Fibroblast of the aortic adventitia (primary cell): ENCODE measurements around the gene ARHGAP35. TPM values are rescaled to one million over a fixed set of nuclear protein-coding genes. Genes with fewer than 3 reads are reported as not detected.
A peak's percentile ranks its signal among the peaks of the same experiment; 100 is the strongest.
"Not testable (repeated sequence)": the region's sequence is repeated elsewhere in the genome, so short reads cannot be mapped to it uniquely, and the experiment has no call there.

ENCODE experiments used
- DNase-seq: peaks from one replicate; pipeline ENCODE4 v3.0.0-alpha.2; 2010; ENCODE audit warnings: low read depth
- H3K4me3 ChIP-seq: 2 replicates; pipeline ENCODE4 v1.5.1; 2011; ENCODE audit warnings: low read depth, mild to moderate bottlenecking, control low read depth, low read length, moderate library complexity
- total RNA-seq: library from RNA; depleted of rRNA; stranded (reverse); fragments of >200 nt; gene quantifications from 2 replicates; pipeline ENCODE4 v1.2.3, GENCODE V29; 2012; ENCODE audit warnings: low replicate concordance
- TF ChIP-seq, protein P1 (sequence below): IDR thresholded peaks from 2 replicates; pipeline ENCODE4 v1.5.1; 2011; ENCODE audit warnings: mild to moderate bottlenecking, low read length, control low read depth, inconsistent platforms; ENCODE audit not compliant: insufficient read depth

The ARHGAP35 gene
- total RNA-seq, 1 donor = 61.3 TPM

DNA sequence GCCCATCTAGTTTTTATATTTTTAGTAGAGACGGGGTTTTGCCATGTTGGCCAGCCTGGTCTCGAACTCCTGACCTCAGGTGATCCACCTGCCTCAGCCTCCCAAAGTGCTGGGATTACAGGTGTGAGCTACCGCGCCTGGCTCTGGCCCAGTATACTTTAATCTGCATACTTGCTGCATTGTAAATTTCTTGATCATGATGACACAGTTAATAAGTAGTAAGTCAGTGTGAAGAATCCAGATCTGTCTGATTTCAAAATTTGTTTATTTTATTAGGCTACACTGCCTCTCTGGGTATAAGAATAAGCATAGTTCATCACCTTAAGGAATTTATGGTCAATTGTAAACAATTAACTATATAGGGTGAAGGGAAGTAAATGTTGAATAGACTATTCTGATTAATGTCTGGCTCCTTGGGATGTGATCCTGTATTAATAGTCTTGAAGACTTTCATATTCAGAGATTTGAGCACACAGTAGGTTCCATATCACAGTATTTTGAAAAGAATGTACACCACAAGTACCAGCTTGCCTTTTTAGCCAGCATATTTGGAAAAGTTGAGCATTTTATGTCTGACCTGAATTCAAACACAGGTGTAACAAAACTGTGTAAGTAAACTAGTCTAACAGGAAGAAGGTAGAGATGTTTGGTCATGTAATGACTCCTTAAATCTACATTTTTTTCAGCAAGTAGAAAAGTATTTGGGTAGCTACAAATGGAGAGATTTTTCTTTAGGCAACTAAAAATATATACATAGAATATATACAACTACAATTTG, 7.4 kb downstream of the ARHGAP35 start:
- DNase-seq = no peak
- no peak overlapping the region for H3K4me3 ChIP-seq
- TF ChIP-seq, protein P1, sequence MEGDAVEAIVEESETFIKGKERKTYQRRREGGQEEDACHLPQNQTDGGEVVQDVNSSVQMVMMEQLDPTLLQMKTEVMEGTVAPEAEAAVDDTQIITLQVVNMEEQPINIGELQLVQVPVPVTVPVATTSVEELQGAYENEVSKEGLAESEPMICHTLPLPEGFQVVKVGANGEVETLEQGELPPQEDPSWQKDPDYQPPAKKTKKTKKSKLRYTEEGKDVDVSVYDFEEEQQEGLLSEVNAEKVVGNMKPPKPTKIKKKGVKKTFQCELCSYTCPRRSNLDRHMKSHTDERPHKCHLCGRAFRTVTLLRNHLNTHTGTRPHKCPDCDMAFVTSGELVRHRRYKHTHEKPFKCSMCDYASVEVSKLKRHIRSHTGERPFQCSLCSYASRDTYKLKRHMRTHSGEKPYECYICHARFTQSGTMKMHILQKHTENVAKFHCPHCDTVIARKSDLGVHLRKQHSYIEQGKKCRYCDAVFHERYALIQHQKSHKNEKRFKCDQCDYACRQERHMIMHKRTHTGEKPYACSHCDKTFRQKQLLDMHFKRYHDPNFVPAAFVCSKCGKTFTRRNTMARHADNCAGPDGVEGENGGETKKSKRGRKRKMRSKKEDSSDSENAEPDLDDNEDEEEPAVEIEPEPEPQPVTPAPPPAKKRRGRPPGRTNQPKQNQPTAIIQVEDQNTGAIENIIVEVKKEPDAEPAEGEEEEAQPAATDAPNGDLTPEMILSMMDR = no peak

DNA sequence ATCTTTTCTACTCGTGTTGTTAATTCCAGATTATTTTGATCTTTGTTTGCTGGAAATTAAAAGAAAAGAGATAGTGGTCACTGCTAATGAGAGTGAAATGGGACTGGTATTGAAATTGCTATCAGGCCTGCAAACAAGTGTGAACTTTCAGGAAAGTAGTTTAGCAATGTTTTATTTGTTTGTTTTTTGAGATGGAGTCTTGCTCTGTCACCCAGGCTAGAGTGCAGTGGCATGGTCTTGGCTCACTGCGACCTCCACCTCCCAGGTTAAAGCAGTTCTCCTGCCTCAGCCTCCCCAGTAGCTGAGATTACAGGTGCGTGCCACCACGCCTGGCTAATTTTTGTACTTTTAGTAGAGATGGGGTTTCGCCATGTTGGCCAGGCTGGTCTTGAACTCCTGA, 10.4 kb downstream of the ARHGAP35 start:
- not testable (repeated sequence) for H3K4me3 ChIP-seq, DNase-seq

DNA sequence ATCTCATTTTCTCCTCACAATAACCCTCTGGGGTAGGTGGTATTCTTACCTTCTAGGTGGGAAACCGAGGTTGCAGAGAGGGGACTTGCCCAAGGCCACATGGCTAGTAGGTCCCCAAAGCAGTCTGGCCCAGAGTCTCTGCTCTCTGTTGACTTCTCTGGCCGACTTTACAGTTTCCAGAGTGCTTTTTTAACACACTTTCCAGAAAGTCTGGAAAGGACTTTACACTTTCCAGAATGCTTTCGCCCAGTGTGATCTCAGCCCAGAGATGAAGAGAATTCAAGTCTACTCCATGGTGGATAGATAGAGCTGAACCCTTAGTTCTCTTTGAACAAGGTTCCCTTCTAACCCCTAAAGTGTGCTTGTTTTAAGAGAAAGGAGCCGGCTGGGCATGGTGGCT, 12.2 kb downstream of the ARHGAP35 start:
- TF ChIP-seq, protein P1 = no peak
- no peak for DNase-seq

DNA sequence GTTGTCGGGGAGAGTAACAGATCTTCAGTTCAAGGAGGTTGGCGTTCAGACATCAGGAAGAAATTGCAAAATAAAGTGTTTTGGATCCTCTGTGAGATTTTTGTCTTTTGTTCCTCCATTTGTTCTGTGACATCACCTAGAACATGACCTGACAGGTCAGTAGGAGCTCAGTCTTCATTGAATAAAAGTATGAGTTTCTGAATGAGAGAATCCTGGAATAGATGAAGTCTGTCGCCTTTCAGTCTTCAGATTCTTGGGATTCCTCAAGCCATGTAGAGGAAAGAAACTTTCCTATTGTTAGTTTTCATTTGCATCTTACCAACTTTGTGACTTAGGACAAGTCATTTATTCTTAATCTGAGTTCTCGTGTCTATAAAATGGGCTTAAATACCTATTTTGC, 14.4 kb downstream of the ARHGAP35 start:
- no peak overlapping the region for H3K4me3 ChIP-seq
- TF ChIP-seq, protein P1 = no peak
- no peak for DNase-seq

More for the DNA sequence above, 12.2 kb downstream of the ARHGAP35 start:
- H3K4me3 ChIP-seq = no peak overlapping the region

DNA sequence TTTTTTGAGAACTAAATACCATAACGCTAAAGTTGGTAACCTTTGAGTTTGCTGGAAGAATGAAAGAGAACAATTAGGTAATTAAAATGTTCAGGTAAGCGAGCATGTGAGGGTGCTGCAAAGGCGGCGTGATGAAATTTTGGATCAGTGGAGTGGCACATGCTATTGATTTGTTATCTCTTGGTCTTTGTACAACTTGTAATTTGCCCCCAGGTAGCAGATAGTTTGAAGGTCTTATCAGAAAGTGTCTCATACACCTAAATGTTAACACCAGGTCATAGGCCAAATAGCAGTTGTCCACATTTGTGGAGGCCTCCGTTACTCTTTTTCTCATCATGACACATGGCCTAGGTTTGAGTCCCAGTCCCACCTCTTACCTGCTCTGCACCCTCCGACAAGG, 14.9 kb downstream of the ARHGAP35 start:
- TF ChIP-seq, protein P1 = no peak
- no peak overlapping the region for H3K4me3 ChIP-seq
- no peak for DNase-seq

DNA sequence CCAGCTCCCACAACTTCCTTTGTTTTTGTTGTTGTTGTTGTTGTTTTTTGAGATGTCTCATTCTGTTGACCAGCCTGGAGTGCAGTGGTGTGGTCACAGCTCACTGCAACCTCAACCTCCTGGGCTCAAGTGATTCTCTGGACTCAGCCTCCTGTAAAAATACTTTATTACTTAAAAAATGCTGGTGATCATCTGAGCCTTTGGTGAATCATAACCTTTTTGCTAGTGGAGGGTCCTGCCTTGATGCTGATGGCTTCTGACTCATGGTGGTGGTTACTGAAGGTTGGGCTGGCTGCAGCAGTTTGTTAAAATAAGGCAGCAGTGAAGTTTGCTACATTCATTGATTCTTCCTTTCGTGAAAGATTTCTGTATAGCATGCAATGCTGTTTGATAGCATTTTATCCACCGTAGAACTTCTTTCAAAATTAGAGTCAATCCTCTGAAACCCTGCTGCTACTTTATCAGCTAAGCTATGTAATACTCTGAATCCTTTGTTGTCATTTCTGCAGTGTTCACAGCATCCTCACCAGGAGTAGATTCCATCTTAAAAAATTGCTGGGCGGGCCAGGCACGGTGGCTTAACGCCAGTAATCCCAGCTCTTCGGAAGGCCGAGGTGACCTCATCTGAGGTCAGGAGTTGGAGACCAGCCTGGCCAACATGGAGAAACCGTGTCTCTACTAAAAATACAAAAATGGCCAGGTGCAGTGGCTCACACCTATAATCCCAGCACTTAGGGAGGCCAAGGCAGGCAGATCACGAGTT, 18.0 kb downstream of the ARHGAP35 start:
- H3K4me3 ChIP-seq = no peak overlapping the region
- DNase-seq = peak; percentile 86
- TF ChIP-seq, protein P1 = no peak

DNA sequence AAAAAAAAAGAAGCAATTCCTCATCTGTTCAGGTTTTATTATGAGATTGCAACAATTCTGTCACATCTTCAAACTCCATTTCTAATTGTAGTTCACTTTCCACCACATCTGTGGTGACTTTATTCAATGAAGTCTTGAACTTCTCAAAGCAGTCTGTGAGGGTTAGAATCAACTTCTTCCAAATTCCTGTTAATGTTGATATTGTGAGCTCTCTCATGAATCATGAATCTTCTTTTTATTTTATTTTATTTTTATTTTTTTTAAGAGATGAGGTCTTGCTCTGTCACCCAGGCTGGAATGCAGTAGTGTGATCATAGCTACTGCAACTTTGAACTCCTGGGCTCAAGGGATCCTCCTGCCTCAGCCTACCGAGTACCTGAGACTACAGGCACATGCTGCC, 19.6 kb downstream of the ARHGAP35 start:
- no peak overlapping the region for H3K4me3 ChIP-seq
- no peak for DNase-seq
- TF ChIP-seq, protein P1 = no peak
